GM12875 (cell line): ENCODE measurements around the gene C14orf93.
"Not testable (repeated sequence)": the region's sequence is repeated elsewhere in the genome, so short reads cannot be mapped to it uniquely, and the experiment has no call there.

Source experiments
- H3K4me3 ChIP-seq: one replicate; pipeline ENCODE4 v1.5.1; 2011; ENCODE audit warnings: low read depth, low read length, control low read depth
- TF ChIP-seq, protein P1 (sequence below): IDR thresholded peaks from 2 replicates; pipeline ENCODE4 v1.5.1; 2011; ENCODE audit warnings: low read depth, mild to moderate bottlenecking, control low read depth, inconsistent platforms, low read length, moderate library complexity, borderline replicate concordance; ENCODE audit not compliant: insufficient read depth

Gene C14orf93

DNA sequence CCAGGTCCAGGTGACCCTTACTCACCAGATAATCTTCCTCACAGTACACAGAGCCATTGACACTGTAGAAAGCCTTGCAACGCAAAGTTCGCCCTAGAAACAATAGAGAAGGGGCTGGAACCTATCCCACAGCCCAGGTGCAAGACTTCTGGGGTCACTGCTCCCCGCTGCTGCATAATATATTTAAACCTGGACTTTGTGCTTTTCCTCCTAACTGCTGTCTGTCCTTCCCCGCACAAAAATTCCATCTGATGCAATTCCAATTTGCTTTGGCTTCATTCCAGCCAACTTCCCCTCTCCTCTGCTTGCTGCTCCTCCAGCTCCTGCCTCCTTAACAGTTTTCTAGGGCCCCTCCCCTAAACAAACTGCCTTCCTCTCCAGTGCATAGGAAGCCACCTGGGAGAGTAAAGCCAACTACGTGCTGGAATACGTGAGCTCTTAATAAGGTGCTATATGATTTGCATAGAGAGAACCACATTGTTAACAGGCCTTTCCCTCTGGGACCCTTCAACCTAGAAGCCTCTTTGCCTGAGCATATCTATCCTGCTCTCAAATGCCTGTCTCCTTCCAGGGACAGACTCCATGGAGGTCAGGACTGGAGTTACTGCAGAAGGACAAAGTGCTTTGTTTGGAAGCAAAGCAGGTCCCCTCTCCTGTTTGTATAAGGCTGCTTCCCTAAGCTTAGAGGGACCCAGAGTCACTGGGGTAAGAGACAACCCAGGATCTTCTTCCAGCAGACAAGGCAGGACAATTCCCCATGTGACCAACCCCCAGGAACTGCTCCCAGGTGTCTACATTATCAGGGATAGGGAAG is 33.1 kb downstream of the C14orf93 start:
- H3K4me3 ChIP-seq, result no peak overlapping the region
- TF ChIP-seq, protein P1, sequence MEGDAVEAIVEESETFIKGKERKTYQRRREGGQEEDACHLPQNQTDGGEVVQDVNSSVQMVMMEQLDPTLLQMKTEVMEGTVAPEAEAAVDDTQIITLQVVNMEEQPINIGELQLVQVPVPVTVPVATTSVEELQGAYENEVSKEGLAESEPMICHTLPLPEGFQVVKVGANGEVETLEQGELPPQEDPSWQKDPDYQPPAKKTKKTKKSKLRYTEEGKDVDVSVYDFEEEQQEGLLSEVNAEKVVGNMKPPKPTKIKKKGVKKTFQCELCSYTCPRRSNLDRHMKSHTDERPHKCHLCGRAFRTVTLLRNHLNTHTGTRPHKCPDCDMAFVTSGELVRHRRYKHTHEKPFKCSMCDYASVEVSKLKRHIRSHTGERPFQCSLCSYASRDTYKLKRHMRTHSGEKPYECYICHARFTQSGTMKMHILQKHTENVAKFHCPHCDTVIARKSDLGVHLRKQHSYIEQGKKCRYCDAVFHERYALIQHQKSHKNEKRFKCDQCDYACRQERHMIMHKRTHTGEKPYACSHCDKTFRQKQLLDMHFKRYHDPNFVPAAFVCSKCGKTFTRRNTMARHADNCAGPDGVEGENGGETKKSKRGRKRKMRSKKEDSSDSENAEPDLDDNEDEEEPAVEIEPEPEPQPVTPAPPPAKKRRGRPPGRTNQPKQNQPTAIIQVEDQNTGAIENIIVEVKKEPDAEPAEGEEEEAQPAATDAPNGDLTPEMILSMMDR, result no peak

DNA sequence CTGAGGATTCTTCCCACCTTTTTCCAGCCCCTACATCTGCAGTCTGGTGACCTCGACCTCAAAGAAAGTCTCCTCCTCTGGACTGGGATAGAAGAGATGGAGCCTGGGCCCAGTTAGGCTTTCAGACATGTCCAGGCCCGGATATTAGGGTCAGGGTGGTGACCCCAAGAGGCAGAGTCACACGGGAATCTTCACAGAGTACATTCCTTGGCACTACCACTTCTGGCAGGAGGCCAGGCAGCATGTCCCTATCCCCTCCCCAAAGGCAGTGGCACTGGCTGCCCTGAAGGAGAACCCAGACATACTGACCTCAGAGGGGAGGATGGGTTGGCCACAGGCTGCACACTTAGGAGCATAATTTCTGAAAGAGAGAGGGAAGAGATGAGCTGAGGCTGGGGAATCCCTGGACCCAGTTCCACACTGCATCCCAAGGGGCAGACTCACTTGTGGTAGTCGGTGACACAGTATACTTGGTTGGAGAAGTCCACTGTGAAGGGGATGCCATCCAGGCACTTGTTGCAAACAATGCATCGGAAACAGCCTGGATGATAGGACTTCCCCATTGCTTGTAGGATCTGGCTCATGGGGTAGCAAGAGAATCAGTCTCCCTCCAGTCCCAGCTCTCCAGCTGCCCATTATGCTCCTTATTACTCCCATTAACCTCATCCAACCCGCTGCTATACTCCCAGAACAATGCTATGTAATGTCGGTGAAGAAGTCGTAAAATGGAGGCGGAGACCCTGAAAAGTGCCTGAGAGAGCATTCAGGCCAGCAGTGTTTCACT is 35.2 kb downstream of the C14orf93 start:
- H3K4me3 ChIP-seq, result no peak overlapping the region
- TF ChIP-seq, protein P1, result no peak

DNA sequence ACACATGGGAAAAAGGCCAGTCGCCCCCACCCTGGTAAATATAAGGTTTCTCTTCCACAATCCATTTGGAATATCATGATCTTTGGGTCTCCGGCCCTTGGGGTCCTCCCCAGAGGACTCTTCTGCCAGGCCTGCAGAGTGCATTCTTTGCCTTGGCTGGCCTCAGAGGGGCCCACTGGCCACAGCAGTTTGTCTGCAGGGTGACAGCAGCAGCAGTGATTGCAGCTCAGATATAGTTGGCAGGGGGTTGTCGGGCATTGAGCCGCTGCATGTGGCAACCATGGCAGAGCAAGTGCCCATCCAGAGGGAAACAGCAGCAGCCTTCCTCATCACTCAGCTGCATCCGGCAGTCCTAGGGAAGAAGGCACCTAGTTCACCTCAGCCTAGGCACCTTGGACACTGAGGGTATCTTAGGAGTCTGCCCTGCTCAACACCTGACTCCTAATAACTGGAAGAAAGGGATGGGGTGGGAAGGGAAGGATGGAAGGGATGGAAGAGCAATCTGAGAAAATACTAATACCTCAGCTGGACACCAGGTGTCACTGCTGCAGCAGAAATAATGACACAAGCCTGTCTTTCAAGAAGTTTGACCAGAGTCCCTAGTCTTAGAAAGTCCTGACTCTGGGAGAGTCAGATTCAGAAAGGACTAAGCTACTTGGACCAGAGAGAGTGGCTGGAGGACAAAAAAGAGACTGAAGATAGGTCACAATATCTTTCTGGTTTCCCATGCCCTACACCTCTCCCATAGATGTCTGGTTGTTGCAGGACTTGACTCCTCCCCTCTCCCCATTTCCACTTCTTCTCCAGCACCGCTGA is 36.5 kb downstream of the C14orf93 start:
- TF ChIP-seq, protein P1, result peak; percentile 65

GRCh38 chr14:22972313-22972930 is 37.5 kb downstream of the C14orf93 start:
- H3K4me3 ChIP-seq, result no peak overlapping the region
- TF ChIP-seq, protein P1, result no peak

More for the DNA sequence above, 36.5 kb downstream of the C14orf93 start:
- no peak overlapping the region for H3K4me3 ChIP-seq

GRCh38 chr14:22971152-22971551 is 38.8 kb downstream of the C14orf93 start:
- H3K4me3 ChIP-seq, result no peak overlapping the region
- TF ChIP-seq, protein P1, result no peak

DNA sequence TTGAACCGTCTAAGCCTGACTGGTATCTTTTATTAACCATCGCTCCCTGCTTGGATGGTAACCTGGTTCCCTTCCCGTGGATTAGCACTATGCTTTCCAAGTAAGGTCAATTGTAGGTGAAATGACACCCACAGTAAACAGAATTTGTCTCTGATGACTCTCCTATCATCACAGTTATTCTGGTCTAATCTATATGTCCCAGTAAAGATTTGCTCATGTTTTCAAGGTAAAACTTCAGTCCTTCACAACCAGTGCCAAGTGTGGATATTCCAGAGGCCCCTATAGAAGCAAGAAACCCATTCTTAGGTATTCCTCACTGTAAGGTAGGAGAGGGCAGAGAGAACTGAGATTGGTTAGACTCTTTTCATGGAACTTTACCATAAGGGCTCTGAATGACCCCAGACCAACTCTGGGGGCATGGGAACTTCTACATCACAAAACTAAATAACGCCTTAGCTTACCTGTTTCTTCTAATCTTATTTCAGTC is 43.1 kb downstream of the C14orf93 start:
- no peak overlapping the region for H3K4me3 ChIP-seq
- TF ChIP-seq, protein P1, result no peak

DNA sequence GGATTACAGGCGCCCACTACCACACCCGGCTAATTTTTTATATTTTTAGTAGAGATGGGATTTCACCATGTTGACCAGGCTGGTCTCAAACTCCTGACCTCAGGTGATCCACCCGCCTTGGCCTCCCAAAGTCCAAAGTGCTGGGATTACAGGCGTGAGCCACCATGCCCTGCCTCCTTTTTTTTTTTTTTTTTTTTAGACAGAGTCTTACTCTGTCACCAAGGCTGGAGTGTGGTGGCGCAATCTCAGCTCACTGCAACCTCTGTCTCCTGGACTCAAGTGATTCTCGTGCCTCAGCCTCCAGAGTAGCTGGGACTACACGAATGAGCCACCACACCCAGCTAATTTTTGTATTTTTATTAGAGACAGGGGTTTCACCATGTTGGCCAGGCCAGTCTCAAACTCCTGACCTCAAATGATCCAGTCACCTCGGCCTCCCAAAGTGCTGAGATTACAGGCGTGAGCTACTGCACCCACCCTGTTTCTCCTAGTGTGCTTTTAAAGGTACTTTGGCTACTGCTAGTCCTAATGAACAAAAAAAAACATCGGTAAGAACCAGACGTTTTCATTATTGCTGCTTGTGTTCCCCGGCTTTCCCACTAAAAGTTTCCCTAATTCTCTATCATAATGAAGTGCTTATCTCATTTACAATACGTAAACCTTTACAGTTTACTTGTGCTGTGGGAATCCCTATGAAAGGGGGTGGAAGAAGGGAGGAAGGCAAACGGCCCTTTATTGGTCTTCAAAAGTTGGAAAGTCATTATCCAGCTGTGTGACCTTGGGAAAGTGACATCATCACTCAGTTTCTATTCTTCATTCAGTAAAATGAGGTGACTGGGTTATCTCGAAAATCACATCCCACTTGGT is 43.8 kb downstream of the C14orf93 start:
- H3K4me3 ChIP-seq, result not testable (repeated sequence)
